Cerebellar nuclear complex (tissue), 1 donor: Measurements from ENCODE around the gene PRMT6.
A peak's percentile ranks its signal among the peaks of the same experiment; 100 is the strongest.
"Not testable (repeated sequence)": the region's sequence is repeated elsewhere in the genome, so short reads cannot be mapped to it uniquely, and the experiment has no call there.

Source experiments
- DNase-seq, 2 experiments: peaks; one replicate each; lab custom pipeline; 2025; lab: John Stamatoyannopoulos, UW

Gene PRMT6

DNA sequence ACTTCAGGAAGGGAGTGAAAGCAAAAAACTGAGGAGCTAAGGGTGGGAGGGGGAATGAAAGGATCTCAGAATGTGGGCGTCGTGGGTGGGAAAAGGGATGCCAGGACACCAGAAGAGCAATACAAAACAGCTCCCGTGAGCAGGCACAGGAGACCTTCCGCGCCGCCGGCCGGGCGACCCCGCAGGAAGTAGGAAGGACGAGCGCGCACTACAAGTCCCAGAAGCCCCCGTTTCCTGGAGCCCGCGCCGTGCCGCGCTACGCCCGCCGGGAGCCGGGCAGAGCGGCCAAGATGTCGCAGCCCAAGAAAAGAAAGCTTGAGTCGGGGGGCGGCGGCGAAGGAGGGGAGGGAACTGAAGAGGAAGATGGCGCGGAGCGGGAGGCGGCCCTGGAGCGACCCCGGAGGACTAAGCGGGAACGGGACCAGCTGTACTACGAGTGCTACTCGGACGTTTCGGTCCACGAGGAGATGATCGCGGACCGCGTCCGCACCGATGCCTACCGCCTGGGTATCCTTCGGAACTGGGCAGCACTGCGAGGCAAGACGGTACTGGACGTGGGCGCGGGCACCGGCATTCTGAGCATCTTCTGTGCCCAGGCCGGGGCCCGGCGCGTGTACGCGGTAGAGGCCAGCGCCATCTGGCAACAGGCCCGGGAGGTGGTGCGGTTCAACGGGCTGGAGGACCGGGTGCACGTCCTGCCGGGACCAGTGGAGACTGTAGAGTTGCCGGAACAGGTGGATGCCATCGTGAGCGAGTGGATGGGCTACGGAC lies at the start of gene PRMT6:
PRMT6 (plus strand) TSS at position 249 of the 771 bp plus-strand sequence; CDS start at position 291, 42 bp downstream.
- DNase-seq: peak in 1 of 2 experiments; percentile 45

DNA sequence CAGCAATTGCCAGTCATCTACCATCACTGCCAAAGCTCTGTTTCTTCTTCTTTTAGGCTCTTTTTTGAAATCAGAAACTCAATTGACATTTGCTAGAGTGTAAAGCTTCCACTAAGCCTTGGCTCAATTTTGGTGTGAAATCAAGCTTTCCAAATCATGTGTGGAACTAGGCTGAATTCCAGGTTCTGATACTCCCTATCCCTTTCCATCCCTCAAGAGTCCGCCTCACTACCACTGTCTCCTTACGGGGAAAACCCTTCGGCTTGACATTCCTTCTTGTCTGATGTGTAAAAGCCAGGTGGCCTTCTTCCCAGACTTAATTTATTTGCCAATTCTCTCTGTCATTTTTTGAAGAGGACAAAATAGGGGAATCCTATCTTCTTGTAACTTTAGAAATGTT lies 47.2 kb upstream of the PRMT6 start:
- no peak for DNase-seq

DNA sequence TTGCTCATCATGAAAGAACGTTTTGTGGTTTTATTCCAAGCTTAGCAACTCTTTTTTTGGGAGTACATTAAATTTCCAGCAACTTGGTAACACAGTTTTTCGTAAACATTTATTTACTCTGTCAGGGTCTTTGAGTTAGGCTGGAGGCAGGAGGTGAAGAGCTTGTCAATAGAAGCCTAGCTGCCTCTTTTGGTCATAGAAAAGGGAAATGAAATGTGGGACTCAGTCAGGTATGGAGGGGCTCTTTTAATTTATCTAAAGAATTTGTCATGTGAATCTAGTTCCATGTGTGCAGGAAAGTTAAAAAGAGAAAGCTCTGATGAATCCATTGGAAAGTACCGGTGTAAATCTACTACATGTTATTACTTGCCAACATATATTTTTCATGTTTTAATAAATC lies 45.9 kb upstream of the PRMT6 start:
- no peak for DNase-seq

DNA sequence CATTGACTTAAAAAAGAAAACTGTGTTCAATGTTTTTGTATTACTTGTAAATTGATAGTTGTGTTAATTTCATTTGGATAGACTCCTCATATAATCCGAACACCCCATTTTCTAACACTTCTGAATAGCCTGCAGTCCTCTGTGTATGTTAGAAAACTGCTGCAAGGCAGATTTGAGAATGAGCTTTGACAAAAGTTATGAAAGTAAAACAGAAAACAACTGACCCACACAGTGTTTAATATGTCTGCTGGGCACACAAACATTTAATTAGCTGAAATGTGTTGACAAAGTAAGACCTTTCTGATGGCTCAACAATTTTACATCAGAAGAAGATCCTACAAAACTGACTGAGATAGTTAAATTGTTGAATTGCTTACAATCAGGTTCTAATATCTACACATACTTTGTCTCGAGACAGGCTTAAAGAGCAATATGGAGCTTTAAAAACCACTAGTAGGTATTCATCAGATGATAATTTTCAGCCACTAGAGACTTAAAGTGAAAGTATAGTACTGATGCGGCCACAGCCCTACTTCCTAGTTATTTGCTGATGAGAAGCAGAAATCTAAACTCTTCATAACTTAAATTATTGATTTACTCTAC lies 40.0 kb upstream of the PRMT6 start:
- no peak for DNase-seq

DNA sequence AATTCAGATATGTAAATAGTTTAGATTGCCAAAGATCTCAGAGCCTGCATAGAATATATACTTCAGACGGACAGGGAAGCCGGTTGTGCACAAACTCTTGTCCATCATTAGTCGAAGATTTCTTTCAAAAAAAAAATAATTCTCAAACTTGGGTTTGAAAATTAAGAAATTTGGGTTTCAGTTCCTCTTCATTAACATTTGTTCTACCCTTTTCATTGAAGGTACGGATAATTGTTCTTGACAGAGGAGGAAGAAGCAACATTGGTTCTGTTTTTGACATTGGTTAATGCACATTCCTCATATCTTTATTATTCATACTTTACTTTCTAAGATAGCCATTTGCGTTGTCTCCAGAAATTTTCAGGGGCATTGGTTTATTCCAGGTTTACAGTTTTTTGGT lies 38.0 kb upstream of the PRMT6 start:
- DNase-seq: no peak

DNA sequence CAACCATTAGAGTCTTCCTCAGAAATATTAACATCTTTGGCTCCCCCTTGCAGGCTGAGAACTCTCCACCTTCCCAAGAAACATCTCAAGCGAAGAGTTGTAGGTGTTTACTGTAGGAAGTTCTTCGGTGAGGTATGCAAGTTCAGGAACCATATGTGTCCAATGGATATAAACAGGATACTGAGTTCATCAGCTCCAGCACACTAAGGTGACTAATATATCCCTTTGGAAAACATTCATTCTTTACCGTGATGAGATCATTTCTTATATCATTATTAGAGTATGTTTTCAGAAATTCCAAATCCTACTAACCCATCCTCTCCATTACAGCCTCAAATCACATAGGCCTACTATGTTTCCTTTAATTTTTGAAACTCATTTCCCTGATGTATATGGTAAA lies 37.3 kb upstream of the PRMT6 start:
- no peak for DNase-seq

DNA sequence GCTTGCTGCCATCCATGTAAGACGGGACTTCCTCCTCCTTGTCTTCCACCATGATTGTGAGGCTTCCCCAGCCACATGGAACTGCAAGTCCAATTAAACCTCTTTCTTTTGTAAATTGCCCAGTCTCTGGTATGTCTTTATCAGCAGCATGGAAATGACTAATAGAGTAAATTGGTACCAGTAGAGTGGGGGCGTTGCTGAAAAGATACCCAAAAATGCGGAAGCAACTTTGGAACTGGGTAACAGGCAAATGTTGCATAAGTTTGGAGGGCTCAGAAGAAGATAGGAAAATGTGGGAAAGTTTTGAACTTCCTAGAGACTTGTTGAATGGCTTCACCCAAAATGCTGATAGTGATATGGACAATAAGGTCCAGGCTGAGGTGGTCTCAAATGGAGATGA lies 17.6 kb upstream of the PRMT6 start:
- DNase-seq: not testable (repeated sequence)

DNA sequence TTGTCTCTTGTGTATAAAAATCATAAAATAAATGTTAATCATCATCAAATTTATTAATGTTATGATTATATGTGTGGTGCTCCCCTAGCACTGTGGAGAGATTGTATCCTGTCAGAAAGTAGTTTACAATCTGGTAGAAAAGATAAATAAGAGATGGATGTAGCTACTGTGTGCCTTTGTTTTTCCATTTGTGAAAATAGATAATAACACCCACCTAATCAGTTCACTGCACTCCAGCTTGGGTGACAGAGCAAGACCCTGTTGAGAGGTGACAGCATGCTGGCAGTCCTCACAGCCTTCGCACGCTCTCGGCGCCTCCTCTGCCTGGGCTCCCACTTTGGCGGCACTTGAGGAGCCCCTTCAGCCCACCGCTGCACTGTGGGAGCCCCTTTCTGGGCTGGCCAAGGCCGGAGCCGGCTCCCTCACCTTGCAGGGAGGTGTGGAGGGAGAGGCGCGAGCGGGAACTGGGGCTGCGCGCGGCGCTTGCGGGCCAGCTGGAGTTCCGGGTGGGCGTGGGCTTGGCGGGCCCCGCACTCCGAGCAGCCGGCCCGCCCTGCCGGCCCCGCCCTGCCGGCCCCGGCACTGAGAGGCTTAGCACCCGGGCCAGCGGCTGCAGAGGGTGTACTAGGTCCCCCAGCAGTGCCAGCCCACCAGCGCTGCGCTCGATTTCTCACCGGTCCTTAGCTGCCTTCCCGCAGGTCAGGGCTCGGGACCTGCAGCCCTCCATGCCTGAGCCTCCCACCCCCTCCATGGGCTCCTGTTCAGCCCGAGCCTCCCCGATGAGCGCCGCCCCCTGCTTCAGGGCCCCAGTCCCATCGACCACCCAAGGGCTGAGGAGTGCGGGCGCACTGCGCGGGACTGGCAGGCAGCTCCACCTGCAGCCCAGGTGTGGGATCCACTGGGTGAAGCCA lies 11.9 kb upstream of the PRMT6 start:
- DNase-seq: not testable (repeated sequence)

DNA sequence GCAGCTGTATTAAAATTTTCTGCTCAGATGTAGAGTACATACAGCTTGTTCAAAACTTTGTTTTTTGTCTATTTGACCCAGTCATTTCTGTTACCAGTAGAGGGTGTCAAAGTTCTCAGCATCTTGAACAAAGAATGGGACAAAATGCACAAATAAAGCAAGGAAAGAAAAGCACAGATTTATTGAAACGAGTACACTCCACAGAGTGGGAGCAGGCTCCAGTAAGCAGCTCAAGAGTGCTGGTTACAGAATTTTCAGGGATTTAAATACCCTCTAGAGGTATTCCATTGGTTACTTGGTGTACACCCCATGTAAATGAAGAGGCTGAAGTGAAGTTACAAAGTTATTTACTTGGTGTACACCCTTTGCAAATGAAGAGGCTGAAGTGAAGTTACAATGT lies 8.9 kb upstream of the PRMT6 start:
- no peak for DNase-seq

DNA sequence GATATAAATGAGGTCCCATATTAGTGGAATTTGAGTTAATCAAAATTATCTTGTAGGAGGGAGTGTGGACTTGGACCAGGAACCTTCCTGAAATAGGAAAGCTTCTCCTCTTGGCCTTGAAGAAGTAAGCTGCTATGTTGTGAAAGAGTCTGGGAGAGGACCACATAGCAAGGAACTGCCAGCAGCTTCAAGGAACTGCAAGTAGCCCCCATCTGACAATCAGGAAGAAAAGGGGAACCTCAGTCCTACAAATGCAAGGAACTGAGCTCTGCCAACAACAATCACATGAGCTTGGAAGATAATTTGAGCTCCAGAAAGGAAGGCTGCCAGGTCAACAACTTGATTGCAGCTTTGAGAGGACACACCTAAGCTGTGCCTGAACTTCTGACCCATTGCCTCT lies 8.2 kb upstream of the PRMT6 start:
- no peak for DNase-seq

DNA sequence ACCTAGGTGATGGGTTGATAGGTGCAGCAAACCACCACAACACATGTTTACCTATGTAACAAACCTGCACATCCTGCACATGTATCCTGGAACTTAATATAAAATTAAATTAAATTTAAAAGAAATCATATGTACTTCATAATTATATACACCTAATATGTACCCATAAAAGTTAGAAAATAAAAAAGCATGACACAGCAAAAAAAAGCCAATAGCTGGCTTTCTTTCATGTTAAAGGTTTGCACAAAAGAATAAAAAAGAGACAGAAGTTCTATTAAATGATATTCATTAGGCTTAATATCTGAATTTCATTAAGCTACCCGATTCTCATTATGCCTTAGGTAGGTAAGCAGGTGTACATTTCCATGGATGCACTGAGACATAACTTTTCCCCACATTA lies 5.2 kb upstream of the PRMT6 start:
- DNase-seq: no peak

DNA sequence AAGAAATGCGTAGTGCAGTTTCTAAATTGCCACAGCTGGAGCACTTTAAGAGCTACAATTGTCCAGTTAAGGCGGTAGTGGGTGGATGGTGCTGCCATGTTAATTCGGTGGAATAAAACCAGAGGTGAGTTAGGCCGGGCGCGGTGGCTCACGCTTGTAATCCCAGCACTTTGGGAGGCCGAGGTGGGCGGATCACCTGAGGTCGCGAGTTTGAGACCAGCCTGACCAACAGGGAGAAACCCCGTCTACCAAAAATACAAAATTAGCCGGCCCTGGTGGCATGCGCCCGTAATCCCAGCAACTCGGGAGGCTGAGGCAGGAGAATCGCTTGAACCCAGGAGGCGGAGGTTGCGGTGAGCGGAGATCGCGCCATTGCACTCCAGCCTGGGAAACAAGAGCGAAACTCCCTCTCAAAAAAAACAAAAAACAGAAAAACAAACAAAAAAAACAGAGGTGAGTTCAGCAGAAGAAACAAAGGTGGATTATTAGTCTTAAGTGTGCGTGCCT lies 502 bp upstream of the PRMT6 start:
- not testable (repeated sequence) for DNase-seq

DNA sequence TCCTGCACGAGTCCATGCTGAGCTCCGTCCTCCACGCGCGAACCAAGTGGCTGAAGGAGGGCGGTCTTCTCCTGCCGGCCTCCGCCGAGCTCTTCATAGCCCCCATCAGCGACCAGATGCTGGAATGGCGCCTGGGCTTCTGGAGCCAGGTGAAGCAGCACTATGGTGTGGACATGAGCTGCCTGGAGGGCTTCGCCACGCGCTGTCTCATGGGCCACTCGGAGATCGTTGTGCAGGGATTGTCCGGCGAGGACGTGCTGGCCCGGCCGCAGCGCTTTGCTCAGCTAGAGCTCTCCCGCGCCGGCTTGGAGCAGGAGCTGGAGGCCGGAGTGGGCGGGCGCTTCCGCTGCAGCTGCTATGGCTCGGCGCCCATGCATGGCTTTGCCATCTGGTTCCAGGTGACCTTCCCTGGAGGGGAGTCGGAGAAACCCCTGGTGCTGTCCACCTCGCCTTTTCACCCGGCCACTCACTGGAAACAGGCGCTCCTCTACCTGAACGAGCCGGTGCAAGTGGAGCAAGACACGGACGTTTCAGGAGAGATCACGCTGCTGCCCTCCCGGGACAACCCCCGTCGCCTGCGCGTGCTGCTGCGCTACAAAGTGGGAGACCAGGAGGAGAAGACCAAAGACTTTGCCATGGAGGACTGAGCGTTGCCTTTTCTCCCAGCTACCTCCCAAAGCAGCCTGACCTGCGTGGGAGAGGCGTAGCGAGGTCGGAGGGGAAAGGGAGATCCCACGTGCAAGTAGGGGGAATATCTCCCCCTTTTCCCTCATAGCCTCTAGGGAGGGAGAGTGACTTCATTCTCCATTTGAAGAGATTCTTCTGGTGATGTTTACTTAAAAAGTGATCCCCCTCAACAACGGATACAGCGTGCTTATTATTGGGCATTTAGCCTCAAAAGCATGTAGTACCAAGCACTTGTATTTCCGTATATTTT lies 991 bp downstream of the PRMT6 start:
- peak in 1 of 2 experiments; percentile 16 for DNase-seq

DNA sequence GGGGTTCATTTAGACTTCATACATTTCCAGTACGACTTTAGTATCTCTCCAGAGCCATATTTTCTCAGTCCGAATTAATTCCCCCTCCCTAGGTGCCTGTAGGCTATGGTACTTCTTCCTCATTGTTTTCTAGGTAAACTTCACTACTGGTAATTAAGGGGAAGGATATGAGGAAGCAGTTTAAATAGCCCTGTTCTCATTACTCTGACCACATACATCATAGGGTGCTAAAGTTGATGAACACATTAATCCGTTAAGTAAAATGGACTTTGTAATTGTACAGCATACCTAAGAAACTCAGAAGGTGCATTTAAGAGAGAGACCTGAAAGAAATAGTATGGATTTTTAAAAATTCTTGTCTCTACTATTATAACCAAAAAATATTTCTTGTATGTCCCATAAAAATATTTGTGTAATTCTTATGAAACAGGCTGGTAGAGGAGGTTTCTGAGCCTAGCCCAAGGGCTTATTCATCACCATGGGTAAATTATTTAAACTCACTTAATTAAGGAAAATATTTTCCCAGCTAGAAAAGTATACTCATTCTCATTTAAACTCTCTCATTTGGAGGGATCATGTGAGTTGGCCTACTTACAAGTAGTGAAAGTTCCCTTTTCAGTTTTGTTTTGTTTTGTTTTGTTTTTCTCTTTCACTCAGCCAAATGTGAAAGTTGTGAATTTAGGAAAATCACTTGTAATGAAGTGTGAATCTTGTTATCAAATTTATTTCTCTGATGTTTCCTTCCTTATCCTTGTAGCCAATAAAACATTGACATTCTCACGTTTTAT lies 2.0 kb downstream of the PRMT6 start:
- DNase-seq: no peak

DNA sequence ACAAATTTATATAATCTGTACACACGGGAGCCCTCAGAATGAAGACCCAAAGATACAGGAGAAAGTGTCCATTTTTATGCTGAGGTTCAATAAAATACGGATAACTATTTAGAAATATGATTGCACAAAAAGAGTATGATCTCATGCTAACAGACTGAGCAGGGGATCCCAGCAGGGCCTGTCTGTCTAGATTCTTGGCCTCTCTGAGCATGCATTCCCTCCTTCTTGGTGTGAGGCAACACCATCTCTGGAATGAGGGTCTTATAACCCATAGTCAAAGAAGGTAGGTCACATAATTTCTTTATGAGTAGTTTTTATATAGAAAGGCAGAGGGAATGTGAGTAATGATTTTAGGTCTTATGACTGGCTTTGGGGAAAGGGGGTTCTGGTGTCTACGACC lies 5.4 kb downstream of the PRMT6 start:
- no peak for DNase-seq

DNA sequence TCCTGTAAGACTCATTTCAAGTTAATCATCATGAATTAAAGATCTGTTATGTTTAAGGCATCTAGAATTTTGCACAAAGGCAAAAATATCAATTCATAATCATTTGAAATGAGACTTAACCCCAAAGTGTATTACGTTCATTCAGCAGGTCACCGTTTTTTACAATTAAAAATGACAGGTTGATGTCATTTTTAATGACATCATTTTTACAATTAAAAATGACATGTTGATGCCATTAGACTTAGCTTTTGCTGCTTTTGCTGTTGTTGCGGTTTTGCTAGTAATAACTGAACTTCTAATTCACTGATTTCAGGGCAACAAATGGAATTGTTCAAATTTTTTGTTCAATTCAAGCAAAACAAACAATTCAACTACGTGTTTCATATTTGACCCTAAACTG lies 17.0 kb downstream of the PRMT6 start:
- DNase-seq: no peak

DNA sequence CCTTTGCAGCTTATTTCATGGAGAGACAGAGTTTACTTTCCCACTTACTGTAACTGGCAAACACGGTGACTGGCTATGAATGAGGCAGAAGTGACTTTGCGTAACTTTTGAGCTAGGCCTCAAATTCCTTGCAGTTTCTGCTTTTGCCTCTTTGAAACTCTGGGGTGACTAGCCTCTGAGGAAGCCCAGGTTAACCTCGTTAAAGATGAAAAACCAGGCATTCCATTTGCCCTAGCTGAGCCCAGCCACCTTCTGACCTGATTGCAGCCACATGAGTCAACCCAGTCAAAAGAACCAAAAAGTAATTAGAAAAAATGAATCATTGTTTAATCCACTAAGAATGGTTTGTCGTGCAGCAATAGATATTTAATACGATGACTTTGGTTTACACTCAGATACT lies 20.4 kb downstream of the PRMT6 start:
- DNase-seq: no peak

DNA sequence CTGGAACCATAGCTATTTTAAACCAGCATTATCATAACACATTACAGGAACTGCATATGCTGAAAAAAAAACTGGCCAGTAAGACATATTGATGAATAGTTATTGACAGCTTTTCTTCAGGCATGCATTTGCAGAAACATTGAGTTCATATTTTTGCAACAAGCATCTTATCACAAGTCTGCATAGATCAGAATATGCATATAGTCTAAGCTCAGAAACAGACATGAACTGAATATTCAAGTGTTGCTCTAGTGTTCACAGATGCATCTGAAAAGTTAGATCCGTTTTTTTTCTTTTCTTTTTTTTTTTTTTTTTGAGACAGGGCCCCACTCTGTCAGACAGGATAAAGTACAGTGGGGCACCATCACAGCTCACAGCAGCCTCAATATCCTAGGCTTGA lies 22.8 kb downstream of the PRMT6 start:
- no peak for DNase-seq

DNA sequence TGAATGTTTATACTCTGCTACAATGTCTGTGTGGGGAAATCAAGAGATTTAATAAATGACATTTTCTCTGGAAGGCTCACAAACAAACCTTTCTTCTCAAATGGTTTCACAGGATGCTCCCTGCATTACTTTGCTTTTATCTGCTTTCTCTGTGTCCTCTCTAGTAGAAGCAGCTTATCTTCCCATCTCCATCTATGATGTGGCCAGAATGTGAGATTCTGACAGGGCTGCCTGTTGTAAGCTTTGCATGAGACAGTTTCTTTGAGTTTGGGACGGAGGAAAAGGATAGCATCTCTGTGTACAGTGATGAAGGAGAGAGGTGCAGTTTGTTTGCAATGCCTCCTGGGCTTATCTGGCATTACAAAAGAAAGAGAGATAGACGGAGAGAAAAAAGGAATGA lies 24.6 kb downstream of the PRMT6 start:
- no peak for DNase-seq

DNA sequence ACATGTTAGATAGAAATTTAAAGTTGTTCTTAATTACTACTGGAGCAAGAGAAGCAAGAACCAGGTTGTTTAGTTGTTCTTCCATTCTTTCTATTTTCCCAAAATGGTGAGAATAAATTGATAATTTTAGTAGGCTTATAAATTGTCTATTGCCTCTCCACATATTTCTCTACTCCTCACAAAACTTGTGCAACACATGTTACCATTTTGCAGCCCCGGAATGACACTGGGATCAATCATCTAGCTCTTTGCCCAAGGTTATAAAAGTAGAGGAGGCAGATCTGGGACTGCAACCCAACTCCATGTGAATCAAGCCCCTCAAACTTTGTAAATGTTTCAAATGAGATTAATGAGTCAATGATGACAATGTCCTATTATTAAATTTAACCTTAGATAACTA lies 34.9 kb downstream of the PRMT6 start:
- no peak for DNase-seq

DNA sequence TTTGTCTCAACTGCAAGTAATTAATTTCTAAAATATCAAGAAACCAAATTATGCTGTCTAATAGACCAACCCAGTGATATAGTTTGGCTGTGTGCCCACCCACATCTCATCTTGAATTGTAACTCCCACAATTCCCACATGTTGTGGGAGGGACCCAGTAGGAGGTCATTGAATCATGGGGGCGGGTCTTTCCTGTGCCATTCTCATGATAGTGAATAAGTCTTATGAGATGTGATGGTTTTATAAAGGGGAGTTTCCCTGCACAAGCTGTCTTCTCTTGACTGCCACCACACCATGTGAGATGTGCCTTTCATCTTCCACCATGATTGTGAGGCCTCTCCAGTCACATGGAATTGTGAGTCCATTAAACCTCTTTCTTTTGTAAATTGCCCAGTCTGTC lies 36.9 kb downstream of the PRMT6 start:
- not testable (repeated sequence) for DNase-seq
